T-helper 2 cell treated with Interferon-gamma antibody and Interleukin-4, amounts not matched to agents 5 μg/mL and 100 μg/mL, for 36 hours (primary cell): ENCODE data around the gene CD3G.
"Not testable (repeated sequence)": the region's sequence is repeated elsewhere in the genome, so short reads cannot be mapped to it uniquely, and the experiment has no call there.

Experiments
- DNase-seq: peaks from one replicate; pipeline ENCODE4 v3.0.0; 2021; ENCODE audit warnings: low spot score
- H3K27ac Mint-ChIP-seq: one replicate; pipeline ENCODE4 v1.8.0; 2021; ENCODE audit warnings: mild to moderate bottlenecking, mixed read lengths
- H3K27me3 Mint-ChIP-seq: one replicate; pipeline ENCODE4 v1.8.0; 2021; ENCODE audit warnings: low read depth, mixed read lengths
- H3K36me3 Mint-ChIP-seq: one replicate; pipeline ENCODE4 v1.8.0; 2021; ENCODE audit warnings: low read depth, mixed read lengths
- H3K4me1 Mint-ChIP-seq: one replicate; pipeline ENCODE4 v1.8.0; 2021; ENCODE audit warnings: low read depth, mixed read lengths
- H3K4me3 Mint-ChIP-seq: one replicate; pipeline ENCODE4 v1.8.0; 2022; ENCODE audit warnings: mild to moderate bottlenecking, moderate library complexity, mixed read lengths
- H3K9me3 Mint-ChIP-seq: one replicate; pipeline ENCODE4 v1.8.0; 2021; ENCODE audit warnings: mixed read lengths

CD3G gene

GRCh38 chr11:118343981-118344515, at the start of gene CD3G:
CD3G (plus strand) TSS chr11:118344344; CDS start chr11:118344424, 80 bp downstream.
- peak; percentile 61 for DNase-seq
- no peaks in the 10 kb centered on the region for H3K9me3 Mint-ChIP-seq
- H3K36me3 Mint-ChIP-seq: peaks cover 68% of the 10 kb centered on the region
- H3K27me3 Mint-ChIP-seq: no peaks in the 10 kb centered on the region
- H3K4me1 Mint-ChIP-seq: peaks cover 64% of the 10 kb centered on the region
- peak within 1 kb of the TSS; percentile 92 for H3K27ac Mint-ChIP-seq
- H3K4me3 Mint-ChIP-seq: peak within 1 kb of the TSS; percentile 93

- Mint-ChIP-seq H3K4me1 (peaks cover 21% of the 10 kb centered on the region), H3K36me3 (no peaks in the 10 kb centered on the region), H3K27me3 (no peaks in the 10 kb centered on the region), H3K27ac (no peak overlapping the region), H3K9me3 (no peaks in the 10 kb centered on the region), H3K4me3 (no peak overlapping the region)
- no peak for DNase-seq
These were observed 48.9 kb upstream of the CD3G start for GRCh38 chr11:118295199-118295598.

DNA sequence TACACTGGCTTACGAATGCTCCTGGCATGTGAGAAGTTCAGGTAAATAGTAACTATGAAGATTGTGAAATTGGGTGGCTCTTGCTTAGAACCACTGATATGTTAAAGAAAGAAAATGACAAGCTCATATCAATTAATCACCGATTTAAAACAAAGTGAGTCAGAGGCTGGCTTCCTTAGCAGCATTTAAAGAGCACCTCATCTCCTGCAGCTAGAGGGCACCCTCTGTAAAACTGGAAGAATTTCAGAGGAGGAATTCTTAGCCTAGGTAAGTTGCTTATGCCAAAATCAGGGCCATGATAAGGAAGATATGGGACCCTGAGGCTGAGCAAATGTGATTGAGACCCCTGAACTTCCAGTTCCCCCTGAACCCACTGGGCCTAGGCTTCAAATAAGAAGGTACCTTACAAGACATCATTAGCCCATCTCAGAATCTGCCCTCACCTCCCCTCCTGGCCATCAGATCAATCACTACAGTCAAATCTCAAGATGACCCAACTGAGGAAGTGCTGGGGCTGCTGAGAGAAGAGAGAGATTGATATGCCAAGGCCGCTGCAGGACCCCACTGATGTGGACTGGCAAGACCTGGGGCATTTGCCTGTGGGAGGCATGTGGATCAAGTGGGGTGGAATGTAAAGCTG, 48.2 kb upstream of the CD3G start:
- no peaks in the 10 kb centered on the region for H3K36me3 Mint-ChIP-seq
- peak overlapping the region; percentile 7 for H3K27ac Mint-ChIP-seq
- DNase-seq: no peak
- H3K4me1 Mint-ChIP-seq: peaks cover 16% of the 10 kb centered on the region
- no peak overlapping the region for H3K4me3 Mint-ChIP-seq
- H3K27me3 Mint-ChIP-seq: no peaks in the 10 kb centered on the region
- no peaks in the 10 kb centered on the region for H3K9me3 Mint-ChIP-seq

- Mint-ChIP-seq H3K4me3 (no peak overlapping the region), H3K27ac (no peak overlapping the region), H3K9me3 (no peaks in the 10 kb centered on the region), H3K4me1 (peaks cover 21% of the 10 kb centered on the region), H3K36me3 (peaks cover 16% of the 10 kb centered on the region), H3K27me3 (no peaks in the 10 kb centered on the region)
- DNase-seq: no peak
These were observed 42.4 kb upstream of the CD3G start for GRCh38 chr11:118301600-118302195.

DNA sequence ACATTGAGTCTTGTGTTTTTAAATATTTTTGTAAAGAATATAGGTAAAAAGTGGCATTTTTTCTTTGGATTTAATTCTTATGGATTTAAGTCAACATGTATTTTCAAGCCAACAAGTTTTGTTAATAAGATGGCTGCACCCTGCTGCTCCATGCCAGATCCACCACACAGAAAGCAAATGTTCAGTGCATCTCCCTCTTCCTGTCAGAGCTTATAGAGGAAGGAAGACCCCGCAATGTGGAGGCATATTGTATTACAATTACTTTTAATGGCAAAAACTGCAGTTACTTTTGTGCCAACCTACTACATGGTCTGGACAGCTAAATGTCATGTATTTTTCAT, 39.9 kb upstream of the CD3G start:
- Mint-ChIP-seq H3K27ac (peak overlapping the region; percentile 99), H3K4me3 (peak overlapping the region; percentile 99)

DNA sequence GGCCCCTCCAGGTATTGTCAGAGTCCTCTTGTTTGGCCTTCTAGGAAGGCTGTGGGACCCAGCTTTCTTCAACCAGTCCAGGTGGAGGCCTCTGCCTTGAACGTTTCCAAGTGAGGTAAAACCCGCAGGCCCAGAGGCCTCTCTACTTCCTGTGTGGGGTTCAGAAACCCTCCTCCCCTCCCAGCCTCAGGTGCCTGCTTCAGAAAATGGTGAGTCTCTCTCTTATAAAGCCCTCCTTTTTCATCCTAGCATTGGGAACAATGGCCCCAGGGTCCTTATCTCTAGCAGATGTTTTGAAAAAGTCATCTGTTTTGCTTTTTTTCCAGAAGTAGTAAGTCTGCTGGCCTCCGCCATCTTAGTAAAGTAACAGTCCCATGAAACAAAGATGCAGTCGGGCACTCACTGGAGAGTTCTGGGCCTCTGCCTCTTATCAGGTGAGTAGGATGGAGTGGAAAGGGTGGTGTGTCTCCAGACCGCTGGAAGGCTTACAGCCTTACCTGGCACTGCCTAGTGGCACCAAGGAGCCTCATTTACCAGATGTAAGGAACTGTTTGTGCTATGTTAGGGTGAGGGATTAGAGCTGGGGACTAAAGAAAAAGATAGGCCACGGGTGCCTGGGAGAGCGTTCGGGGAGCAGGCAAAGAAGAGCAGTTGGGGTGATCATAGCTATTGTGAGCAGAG, 39.4 kb upstream of the CD3G start, which contains the start of gene CD3E:
Gene CD3E (plus strand): TSS at position 163 of the 681 bp plus-strand sequence. CDS start 223 bp downstream, at position 386.
- peaks cover 42% of the 10 kb centered on the region for H3K4me1 Mint-ChIP-seq
- H3K9me3 Mint-ChIP-seq: no peaks in the 10 kb centered on the region
- H3K36me3 Mint-ChIP-seq: peaks cover 42% of the 10 kb centered on the region
- peak within 1 kb of the TSS; percentile 99 for H3K27ac Mint-ChIP-seq
- H3K4me3 Mint-ChIP-seq: peak within 1 kb of the TSS; percentile 99
- H3K27me3 Mint-ChIP-seq: no peaks in the 10 kb centered on the region
- DNase-seq: peak; percentile 68

More for the DNA sequence above, 39.9 kb upstream of the CD3G start:
- Mint-ChIP-seq H3K36me3 (peaks cover 37% of the 10 kb centered on the region), H3K4me1 (peaks cover 40% of the 10 kb centered on the region), H3K27me3 (no peaks in the 10 kb centered on the region), H3K9me3 (no peaks in the 10 kb centered on the region)
- no peak for DNase-seq

GRCh38 chr11:118305726-118306125, 38.4 kb upstream of the CD3G start:
- H3K9me3 Mint-ChIP-seq: no peaks in the 10 kb centered on the region
- DNase-seq: peak; percentile 28
- H3K4me3 Mint-ChIP-seq: peak overlapping the region; percentile 99
- peaks cover 47% of the 10 kb centered on the region for H3K4me1 Mint-ChIP-seq
- H3K36me3 Mint-ChIP-seq: peaks cover 51% of the 10 kb centered on the region
- no peaks in the 10 kb centered on the region for H3K27me3 Mint-ChIP-seq
- H3K27ac Mint-ChIP-seq: peak overlapping the region; percentile 99

GRCh38 chr11:118306556-118306955, 37.6 kb upstream of the CD3G start:
- no peaks in the 10 kb centered on the region for H3K27me3 Mint-ChIP-seq
- peaks cover 53% of the 10 kb centered on the region for H3K4me1 Mint-ChIP-seq
- DNase-seq: peak; percentile 61
- H3K9me3 Mint-ChIP-seq: no peaks in the 10 kb centered on the region
- H3K27ac Mint-ChIP-seq: peak overlapping the region; percentile 99
- peaks cover 59% of the 10 kb centered on the region for H3K36me3 Mint-ChIP-seq
- peak overlapping the region; percentile 99 for H3K4me3 Mint-ChIP-seq

- DNase-seq, H3K9me3 Mint-ChIP-seq, H3K27me3 Mint-ChIP-seq: not testable (repeated sequence)
- H3K4me1 Mint-ChIP-seq: peaks cover 61% of the 10 kb centered on the region
- peak overlapping the region; percentile 29 for H3K27ac Mint-ChIP-seq
- H3K4me3 Mint-ChIP-seq: peak overlapping the region; percentile 99
- peaks cover 79% of the 10 kb centered on the region for H3K36me3 Mint-ChIP-seq
These were observed 35.1 kb upstream of the CD3G start for GRCh38 chr11:118308995-118309528.

GRCh38 chr11:118310271-118310670, 33.9 kb upstream of the CD3G start:
- Mint-ChIP-seq H3K4me1 (peaks cover 61% of the 10 kb centered on the region), H3K4me3 (peak overlapping the region; percentile 13), H3K9me3 (no peaks in the 10 kb centered on the region), H3K27ac (peak overlapping the region; percentile 50), H3K27me3 (no peaks in the 10 kb centered on the region), H3K36me3 (peaks cover 84% of the 10 kb centered on the region)
- no peak for DNase-seq

DNA sequence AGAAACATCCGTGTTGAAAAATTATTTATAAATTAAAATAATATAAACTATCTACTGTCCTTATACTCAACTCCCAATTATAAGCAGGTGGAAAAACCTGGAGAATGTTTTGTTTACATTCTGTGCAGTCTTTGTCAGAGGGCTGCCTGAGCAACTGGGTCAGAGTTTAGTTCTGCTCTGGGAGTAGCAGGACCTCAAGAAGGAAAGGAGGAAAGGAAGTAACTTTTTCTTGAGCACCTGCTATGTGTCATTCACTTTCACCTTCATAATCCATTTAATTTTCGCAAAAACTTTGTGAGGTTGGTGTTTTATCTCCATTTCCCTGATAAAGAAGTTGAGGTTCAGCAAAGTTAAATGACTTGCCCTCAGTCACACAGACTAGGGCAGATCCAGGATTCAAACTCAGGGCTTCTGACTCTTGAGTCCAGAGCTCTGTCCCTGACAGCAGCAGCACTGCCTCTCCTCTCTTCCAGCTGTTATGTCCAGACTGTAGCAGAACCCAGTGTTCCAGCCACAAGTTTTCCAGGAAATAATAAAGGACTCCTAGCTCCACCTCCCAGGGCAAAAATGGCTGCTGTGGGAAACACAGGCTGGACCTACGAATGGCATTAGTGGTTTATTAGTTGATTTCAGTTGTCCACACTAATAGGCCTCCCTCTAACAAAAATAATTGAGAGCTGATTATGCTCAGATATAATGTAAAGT, 33.2 kb upstream of the CD3G start:
- DNase-seq: no peak
- Mint-ChIP-seq H3K4me1 (peaks cover 64% of the 10 kb centered on the region), H3K9me3 (no peaks in the 10 kb centered on the region), H3K27ac (peak overlapping the region; percentile 35), H3K27me3 (no peaks in the 10 kb centered on the region), H3K4me3 (peak overlapping the region; percentile 2), H3K36me3 (peaks cover 84% of the 10 kb centered on the region)

DNA sequence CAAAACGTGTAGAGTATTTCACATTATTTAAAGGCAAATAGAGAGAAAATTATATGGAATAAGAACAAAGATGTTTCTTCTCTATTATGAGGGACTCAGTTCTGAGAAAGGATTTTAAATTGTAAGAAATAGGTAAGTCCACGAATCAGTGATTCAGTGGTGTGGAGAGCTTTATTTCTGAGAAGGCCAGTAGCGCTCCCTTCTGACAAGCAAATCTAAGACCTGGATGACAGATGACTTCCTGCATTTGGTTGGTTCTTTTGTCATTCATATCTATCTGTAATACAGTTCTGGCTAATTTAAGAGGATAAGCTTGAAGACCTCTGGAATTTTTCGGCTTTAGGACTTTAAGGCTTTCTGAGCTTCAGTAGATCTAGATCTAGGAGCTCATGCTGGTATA, 32.6 kb upstream of the CD3G start:
- peaks cover 87% of the 10 kb centered on the region for H3K36me3 Mint-ChIP-seq
- H3K9me3 Mint-ChIP-seq: no peaks in the 10 kb centered on the region
- H3K4me3 Mint-ChIP-seq: no peak overlapping the region
- H3K27ac Mint-ChIP-seq: no peak overlapping the region
- no peaks in the 10 kb centered on the region for H3K27me3 Mint-ChIP-seq
- peaks cover 68% of the 10 kb centered on the region for H3K4me1 Mint-ChIP-seq
- DNase-seq: no peak

DNA sequence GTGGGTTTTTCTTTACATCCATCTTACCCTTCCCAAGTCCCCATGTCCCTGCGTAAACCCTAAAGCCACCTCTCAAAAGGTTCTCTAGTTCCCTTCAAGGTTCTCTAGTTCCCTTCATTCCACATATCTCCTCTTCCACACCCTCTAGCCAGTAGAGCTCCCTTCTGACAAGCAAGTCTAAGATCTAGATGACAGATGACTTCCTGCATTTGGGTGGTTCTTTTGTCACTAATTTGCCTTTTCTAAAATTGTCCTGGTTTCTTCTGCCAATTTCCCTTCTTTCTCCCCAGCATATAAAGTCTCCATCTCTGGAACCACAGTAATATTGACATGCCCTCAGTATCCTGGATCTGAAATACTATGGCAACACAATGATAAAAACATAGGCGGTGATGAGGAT, 31.8 kb upstream of the CD3G start:
- H3K9me3 Mint-ChIP-seq: peaks cover 3% of the 10 kb centered on the region
- no peaks in the 10 kb centered on the region for H3K27me3 Mint-ChIP-seq
- no peak for DNase-seq
- peaks cover 84% of the 10 kb centered on the region for H3K36me3 Mint-ChIP-seq
- H3K4me3 Mint-ChIP-seq: no peak overlapping the region
- peaks cover 67% of the 10 kb centered on the region for H3K4me1 Mint-ChIP-seq
- H3K27ac Mint-ChIP-seq: peak overlapping the region; percentile 66
